GM18907 (cell line): Measurements from ENCODE around the gene BDH1.
"Not testable (repeated sequence)": the region's sequence is repeated elsewhere in the genome, so short reads cannot be mapped to it uniquely, and the experiment has no call there.

Experiments used
- ATAC-seq: cut with Tn5 transposase; IDR thresholded peaks from one replicate; pipeline ENCODE4 v1.9.1; 2021; ENCODE audit warnings: mild to moderate bottlenecking, moderate library complexity; ENCODE audit not compliant: unreplicated experiment

The BDH1 gene

DNA sequence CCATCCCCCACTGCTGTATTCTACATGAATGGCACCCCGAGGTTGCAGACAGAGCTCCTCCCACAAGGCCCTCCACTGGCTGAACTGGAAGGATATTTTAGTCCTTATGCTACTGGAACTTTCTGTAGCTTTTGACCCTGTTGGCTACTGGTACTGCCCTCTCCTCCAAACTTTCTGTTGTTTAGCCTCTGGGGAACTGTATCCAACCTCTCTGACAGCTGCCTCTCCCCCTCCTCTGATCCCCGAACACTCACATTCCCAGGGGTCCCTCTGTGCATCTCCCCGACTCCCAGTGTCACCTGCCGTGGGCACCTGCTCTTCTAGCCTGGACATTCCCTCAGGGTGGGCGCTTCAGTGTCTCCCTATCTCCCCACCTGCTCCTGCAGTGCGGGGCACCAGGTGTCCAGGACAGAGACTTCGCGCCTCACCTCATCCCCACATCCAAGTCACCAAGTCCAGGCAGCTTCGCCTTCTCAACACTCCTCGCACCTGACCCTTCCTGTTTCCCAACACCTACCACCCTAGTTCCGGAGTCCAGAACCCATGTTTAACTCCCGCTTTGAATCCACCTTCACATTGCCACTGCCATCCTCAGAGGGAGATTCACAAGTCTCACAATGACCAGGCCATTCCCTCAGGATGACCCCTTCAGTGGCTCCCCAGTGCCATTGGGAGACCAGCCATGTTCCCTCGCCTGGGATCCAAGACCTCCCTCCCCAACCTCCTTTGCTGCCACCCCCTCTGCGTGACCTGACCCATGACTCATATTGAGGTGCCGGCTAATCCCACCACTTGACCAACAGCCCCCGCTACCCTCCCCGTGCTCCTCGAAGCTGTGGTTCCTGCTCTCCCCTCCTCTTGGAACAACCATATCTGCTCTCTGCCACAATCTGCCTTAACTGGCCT lies 34.2 kb downstream of the BDH1 start:
- ATAC-seq, result no peak

DNA sequence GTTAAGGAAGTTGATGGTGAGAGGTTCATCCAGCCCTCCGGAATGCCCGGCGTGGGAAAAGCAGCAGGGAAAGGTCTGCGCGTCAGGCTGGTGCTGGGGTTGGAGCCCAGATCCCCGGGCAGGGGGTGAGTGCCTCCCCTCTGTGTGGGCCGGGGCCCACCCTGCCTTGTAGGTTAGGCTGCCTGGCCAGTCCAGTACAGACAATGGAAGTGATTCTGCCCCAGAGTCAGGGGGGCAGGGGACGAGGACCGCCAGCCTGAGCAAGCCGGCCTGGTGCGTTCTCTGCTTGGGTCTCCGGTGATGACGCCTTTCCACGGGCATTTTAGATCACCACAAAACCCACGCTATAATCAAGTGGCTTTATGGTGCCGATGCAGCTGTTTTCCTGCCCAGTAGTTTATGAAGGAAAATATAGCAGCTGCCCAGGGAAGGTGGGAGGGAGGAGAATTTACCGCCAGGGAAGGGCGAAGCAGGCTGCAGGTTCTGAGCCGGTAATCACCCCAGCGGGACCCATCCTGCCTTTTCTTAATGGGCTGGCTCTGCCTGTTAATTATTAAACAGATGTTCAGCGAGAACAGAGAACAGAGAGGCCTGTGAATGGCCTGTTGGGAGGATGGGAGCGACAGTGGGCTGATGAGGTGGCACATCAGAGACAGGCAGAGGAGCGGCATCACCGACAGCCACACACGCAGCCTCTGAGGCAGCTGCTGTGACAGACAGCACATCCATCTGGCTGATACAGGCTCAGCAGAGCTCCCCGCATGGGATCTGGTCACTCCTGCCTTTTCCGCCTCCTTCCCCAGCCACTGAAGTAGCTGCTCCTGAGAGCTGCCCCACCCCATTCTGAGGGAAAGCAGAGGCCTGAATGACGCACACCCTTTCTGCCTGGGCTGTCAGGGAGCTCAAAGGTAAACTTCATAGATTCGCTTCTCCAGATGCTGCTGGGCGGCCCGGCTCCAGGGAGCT lies 35.2 kb downstream of the BDH1 start:
- ATAC-seq, result no peak

DNA sequence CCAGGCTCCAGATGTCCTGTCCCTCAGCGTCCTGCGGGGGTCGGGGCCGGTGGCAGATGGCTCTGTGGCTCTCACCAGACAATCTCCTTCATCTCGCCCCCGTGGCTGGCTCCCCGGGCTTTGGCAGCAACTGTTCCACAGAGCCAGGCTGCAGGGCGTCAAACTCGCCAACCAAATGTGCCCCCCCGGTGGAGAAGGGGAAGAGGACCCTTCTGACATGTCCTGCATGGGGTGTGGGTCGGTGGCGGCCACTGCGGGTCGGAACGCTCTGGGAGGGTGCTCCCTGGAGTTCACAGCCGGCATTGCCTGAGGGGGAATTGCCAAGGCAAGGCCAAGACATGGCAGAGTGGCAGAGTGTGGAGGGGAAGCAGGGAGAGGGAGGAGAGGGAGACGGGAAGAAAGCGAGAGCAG lies 36.0 kb downstream of the BDH1 start:
- no peak for ATAC-seq

DNA sequence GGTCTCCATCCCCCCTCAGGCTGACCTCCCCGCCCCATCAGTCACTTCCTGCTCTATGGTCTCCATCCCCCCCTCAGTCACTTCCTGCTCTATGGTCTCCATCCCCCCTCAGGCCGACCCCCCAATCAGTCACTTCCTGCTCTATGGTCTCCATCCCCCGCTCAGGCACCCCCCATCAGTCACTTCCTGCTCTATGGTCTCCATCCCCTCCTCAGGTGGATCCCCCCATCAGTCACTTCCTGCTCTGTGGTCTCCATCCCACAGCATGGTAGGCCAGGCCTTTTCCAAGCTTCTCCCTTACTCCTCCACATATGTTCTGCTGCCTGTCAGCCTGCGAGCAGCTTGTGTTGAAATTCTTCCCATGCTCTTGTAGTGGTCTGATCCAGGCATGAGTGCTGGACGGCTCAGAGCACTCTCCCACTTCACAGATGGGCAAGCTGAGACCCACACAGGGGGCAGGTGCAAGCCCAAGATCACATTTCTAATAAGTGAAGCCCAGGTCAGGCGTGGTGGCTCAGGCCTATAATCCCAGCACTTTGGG lies 36.8 kb downstream of the BDH1 start:
- ATAC-seq, result no peak

DNA sequence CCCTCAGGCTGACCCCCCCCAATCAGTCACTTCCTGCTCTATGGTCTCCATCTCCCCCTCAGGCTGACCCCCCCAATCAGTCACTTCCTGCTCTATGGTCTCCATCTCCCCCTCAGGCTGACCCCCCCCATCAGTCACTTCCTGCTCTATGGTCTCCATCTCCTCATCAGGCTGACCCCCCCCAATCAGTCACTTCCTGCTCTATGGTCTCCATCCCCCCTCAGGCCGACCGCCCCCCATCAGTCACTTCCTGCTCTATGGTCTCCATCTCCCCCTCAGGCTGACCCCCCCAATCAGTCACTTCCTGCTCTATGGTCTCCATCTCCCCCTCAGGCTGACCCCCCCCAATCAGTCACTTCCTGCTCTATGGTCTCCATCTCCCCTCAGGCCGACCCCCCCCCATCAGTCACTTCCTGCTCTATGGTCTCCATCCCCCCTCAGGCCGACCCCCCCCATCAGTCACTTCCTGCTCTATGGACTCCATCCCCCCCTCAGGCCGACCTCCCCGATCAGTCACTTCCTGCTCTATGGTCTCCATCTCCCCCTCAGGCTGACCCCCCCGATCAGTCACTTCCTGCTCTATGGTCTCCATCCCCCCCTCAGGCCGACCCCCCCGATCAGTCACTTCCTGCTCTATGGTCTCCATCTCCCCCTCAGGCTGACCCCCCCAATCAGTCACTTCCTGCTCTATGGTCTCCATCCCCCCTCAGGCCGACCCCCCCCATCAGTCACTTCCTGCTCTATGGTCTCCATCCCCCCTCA lies 37.7 kb downstream of the BDH1 start:
- not testable (repeated sequence) for ATAC-seq

DNA sequence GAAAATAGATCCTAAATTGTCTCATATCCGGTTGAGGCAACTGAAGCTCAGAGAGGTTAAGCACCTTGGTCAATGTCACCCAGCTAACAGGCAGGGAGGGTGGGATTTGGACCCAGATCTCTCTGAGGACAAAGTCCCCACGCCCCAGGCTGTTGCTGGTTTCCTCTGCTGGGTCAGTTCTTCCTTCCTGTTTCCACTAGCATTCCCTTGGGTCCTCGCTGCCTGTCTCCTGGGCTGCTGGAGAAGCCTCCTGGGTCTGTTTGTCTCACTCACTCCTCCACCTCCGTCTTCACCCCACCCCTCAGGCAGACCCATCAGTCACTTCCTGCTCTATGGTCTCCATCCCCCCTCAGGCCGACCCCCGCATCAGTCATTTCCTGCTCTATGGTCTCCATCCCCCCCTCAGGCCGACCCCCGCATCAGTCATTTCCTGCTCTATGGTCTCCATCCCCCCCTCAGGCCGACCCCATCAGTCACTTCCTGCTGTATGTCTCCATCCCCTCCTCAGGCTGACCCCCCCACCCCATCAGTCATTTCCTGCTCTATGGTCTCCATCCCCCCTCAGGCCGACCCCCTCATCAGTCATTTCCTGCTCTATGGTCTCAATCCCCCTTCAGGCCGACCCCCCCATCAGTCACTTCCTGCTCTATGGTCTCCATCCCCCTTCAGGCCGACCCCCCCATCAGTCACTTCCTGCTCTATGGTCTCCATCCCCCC lies 38.7 kb downstream of the BDH1 start:
- ATAC-seq, result not testable (repeated sequence)

DNA sequence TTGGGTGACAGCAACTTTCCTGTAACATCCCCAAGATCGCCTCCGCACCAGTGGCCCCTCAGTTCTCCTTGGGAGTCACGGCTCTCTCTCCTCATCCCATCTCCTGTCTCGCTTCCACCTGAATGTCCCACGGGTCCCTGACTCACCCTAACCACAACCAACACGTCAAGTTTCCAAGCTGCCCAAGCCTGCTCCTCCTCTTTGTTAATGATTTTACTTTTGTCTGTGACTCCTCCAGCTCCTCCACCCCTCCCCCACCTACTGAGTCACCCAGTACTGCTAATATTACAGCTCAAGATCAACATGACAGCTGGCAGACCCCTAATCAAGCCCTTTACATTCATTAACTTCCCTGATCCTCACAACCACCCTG lies 39.3 kb downstream of the BDH1 start:
- ATAC-seq, result no peak

DNA sequence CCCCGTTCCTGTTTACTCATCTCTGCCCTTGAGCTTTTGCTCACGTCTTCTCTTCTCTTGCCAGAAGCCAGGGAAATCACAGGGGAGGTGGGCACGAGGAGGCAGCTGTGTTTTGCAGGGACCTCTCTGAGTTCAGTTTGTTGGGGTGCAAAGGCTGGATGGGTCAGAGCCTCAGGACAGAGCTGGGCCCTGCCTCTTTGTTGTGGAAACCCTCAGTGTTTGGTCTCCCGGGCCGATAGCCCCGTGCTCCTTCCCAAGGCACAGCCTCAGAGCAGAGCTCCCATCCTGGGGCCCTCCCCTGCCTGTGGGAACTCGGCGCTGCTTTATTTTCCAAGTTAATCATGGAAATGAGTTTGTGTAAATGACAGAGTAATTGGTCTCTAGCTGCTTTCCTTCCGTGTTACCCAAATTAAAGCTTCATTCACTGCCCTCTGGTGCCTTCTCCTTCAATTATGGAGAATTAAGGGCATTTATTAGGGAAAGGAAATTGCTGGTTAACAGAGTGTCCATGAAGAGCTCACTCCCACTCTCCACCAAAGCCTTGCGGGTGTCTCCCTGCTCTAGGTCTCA lies 40.9 kb downstream of the BDH1 start:
- ATAC-seq, result no peak

DNA sequence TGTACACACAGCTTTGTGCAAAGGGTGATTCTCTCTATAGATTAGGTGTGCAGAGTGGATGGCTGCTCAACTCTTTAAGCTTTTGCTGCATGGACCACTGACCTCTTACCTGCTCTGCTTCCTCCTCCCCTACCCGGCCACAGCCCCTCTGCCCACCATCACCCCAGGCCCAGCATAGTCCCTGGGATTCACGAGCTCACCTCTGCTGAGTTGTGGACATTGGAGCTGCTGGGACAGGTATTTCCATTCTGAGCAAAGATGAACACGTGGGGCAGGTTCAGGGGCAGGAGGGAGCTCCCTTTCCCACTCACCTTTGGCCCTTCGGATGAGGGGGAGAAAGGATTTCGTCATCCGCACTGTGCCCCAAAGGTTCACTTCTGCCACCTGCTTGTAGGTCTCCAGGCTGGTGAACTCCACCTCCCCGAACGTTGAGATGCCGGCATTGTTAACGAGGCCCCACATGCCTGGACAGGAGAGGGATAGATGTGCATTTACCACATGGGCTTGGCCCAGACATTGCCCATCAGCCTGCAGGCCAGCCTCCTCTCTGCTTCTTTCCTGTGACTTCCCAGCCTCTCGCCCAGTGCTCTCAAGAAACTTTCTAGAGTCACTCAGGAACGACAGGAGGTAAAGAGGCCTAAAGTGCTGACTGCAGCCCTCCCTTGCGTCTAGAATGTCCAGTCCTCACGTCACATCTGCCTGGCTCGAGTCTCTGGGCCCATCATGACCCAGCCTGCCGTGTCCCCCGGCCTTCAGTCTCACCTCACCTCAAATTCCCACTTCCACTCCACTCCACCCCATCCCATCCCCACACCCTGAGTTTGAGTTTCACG lies 41.6 kb downstream of the BDH1 start:
- no peak for ATAC-seq

DNA sequence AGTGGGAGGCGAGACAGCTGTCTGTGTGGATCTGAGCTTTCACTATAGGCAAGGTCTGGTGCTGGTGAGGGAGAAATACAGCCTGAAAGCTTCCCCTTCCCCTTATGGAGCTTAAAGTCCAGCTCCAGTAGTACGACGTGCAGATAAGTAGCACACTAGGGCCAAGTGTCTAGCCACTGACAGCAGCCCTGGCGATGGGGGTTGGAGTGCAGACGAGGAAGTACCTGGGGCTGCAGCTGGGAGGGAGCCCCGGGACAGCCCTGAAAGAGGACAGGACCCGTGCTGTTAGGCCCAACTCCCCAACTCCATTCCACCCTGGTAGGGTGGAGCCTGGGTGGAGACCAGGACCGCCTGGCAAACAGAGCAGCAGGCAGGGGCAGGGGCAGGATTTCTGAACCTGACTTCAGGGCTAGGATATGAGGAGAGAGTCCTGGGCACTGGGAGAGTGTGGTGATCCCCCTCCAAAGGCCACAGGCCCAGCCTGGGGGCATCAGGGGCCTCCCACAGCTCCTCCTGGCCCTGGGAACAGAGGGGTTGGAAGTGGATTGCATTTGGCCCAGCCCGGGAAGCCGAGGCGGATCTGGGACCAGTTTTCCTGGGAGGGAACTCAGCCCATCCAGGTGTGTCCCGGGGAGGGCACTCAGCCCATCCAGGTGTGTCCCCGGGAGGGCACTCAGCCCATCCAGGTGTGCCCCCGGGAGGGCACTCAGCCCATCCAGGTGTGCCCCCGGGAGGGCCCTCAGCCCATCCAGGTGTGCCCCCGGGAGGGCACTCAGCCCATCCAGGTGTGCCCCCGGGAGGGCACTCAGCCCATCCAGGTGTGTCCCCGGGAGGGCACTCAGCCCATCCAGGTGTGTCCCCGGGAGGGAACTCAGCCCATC lies 42.8 kb downstream of the BDH1 start:
- no peak for ATAC-seq

DNA sequence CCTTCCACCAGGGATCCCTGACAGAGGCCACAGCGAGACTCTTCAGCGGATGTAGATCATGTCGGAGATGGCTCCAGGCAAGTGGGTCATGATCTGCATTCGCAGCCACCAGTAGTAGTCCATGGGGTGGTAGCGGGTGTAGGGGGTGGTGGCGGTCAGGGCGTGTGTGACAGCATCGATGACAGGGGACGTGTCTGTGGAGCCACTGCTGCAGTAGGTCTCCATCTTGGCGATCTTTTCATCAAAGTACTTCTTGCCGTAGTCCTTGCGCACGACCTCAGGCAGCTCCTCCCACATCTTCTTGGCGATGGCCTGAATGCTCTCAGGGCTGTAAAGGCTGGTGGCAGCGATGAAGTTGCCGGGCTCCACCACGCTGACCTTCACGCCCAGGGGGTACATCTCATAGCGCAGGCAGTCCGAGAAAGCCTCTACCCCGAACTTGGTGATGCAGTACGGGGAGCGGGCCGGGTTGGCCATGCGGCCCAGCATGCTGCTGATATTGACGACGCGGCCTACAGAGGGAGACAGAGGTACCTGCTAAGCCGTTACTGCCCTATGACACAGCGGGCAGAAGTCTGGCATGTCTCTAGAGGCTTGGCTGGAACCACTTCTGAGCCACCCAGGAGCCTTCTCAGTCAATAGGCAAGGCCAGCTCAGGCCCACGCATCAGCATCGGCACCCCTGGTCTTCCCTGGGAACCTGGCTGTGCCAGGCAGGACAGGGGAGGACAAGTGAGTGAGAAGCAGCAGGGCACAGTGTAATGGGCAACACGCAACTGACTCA lies 43.7 kb downstream of the BDH1 start:
- no peak for ATAC-seq

DNA sequence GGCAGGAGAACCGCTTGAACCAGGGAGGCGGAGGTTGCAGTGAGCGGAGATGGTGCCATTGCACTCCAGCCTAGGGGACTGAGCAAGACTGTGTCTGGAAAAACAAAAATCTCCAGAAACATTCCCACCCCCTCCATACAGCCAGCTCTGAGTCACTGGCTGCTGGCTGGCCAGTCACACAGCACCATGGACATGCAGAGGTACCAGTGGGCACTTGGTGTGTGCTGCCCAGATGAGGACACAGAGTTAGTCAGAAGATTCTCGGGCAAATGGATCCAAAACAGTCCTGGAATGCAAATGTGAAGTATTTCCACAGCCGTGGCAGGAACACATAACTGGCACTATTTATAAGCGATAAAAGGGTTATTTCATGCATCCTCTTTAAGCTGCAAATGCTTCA lies 44.6 kb downstream of the BDH1 start:
- ATAC-seq, result no peak

DNA sequence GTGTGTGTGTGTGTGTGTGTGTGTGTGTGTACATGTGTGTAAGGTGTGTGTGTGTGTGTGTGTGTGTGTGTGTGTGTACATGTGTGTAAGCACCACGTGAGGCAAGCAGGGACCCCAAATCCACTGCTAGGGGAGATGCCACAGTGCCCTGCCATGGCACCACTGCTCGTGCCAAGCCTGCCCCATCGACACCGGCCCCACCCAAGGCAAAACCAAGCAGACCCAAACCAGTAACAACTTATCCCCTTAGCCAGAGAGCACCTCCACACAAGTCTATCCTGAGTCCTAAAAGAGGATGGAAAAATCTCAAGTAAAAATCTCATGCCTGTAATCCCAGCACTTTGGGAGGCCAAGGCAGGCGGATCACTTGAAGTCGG lies 45.1 kb downstream of the BDH1 start:
- no peak for ATAC-seq

DNA sequence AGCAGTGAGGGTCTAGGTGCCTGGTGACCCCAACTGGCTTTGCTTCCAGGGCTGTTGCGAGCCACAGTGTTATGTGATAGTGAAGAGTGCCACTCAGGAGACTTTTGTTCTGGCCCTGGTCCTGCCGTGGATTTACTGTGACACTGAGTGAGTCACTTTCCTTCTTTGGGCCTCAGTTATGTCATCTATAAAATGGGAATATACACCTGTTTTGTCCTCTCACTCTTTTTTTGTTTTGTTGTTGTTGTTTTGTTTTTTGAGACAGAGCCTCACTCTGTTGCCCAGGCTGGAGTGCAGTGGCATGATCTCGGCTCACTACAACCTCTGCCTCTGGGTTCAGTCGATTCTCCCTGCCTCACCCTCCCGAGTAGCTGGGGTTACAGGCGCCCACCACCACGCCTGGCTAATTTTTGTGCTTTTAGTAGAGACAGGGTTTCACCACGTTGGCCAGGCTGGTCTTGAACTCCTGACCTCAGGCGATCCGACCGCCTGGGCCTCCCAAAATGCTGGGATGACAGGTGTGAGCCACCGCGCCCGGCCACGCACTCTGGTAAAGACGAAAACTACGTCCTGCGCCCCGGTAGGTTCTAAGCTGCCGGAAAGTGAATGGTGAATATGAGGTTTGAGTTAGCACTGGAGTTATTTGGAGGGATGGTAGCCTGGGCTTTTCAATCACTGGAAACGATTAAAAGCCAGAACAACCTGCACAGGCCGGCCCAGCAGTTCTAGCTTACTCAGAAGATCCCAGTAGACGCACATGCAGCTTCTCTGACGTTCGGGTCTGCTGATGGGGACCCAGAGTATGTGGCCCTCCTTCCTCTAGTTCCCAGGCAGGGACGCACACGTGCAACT lies 46.6 kb downstream of the BDH1 start:
- ATAC-seq, result no peak

DNA sequence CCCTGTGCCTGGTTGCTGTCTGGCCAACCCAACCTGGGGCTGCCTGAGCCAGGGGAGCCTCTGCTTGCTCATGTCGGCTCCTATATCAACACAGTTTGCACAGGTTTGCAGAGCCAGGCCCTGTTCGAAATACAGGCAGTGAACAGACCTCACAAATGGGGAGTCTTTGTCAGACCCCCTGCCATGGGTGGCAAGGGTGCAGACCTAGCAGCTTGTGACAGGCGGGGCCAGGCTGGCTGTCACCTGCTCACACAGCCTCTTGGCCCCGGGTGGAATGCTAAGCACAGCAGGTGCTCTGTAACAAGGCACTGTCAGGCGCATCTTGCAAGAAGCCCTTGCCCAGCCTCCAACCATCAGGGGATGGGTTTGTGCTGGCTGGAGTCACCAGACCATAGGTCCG lies 47.3 kb downstream of the BDH1 start:
- ATAC-seq, result no peak

DNA sequence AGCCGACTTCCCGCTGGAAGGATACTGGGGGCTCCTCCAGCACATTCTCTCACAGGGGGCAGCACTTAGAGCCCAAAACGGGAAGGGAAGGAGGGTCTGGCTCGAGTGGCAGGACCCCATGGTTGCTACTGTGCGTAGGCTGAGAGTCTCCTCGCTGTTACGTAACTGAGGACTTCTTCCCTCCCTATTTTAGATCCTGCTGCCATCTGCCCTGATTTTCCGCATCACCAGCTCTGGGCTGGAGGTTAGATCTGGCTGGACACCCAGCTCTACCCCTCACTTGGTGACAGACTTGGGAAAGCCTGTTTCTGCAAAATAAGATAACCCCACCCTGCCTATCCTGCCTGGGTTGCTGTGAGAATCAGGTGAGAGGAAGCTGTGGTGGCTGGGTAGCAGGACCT lies 47.7 kb downstream of the BDH1 start:
- no peak for ATAC-seq
